ENCODE data around the gene CLDND1. TPM values are rescaled to one million over a fixed set of nuclear protein-coding genes. Genes with fewer than 3 reads are reported as not detected.

Gene CLDND1
- total and polyA plus RNA-seq, 2 of the 13 experiments (the other 11 are each of a cell fraction or from before 2014, with no cell fraction given) = 50.8 to 121 TPM

DNA sequence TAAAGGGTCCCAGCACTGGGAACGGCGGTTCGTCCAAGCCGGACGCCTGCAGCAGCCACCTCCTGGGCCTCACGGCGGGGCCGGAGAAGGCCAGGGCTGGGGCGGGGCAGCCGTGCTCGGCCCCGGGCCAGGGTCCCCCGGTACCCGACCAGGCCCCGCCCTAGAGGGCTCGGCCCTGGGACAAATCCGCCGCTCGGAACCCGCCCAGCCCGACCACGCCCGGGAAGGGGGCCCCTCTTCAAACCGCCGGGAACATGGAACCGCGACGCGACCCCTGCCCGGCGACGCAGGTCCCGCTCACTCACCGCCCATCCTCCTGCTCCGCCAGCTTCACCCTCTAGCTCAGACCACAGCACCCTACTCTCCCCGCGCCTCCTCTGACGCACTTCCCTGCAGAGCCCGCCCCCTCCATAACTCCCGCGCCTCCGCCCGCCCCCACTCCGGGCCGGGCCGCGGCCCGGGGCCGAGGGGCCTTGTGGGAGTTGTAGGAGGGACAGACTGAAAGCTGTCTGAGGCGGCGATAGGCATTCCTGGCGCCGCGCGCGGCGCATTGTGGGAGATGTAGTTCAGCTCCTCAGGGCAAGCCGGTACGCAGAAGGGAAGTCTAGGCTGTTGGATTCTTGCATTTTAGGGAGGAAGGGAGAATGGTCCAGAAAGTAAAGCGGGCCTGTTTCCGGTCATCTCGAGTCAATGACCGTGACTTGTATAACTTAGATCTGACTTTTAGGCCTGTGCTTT, at the start of gene CLDND1 (continued):
- TF ChIP-seq, protein P1, sequence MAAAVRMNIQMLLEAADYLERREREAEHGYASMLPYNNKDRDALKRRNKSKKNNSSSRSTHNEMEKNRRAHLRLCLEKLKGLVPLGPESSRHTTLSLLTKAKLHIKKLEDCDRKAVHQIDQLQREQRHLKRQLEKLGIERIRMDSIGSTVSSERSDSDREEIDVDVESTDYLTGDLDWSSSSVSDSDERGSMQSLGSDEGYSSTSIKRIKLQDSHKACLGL (CRISPR knock-in tag; IDR thresholded peaks at IDR 0.05) = 0 out of 2 replicates have a peak, but pooled peaks have one; percentile 47
- peak; percentile 64; the same call in 1 of the 2 replicates for TF ChIP-seq ZNF563 (CRISPR knock-in tag; IDR thresholded peaks at IDR 0.05)
- TF ChIP-seq ASH2L (IDR thresholded peaks at IDR 0.05; ENCODE audit: insufficient read length, low read depth, low read length) = peak; percentile 75
- peak; percentile 57; the same call in 1 of the 2 replicates for TF ChIP-seq NFKB2 (CRISPR knock-in tag; IDR thresholded peaks at IDR 0.05; ENCODE audit: borderline replicate concordance)
- no peak for TF ChIP-seq ZNF3 (CRISPR knock-in tag; IDR thresholded peaks at IDR 0.05)
- TF ChIP-seq SP1 (IDR thresholded peaks at IDR 0.05) = no peak
- peak; percentile 43; the same call in 1 of the 2 replicates for TF ChIP-seq SP1 (CRISPR knock-in tag; IDR thresholded peaks at IDR 0.05)
- TF ChIP-seq BCL6 (CRISPR knock-in tag; IDR thresholded peaks at IDR 0.05) = no peak
- no peak for TF ChIP-seq ZNF839 (CRISPR knock-in tag; IDR thresholded peaks at IDR 0.05; ENCODE audit: borderline replicate concordance)
- no peak for TF ChIP-seq ZNF883 (CRISPR knock-in tag; IDR thresholded peaks at IDR 0.05; ENCODE audit: not compliant biosample characterization)
- TF ChIP-seq SOX13 (IDR thresholded peaks at IDR 0.05) = no peak
- TF ChIP-seq SOX13 (CRISPR knock-in tag; conservative IDR thresholded peaks at IDR 0.05 in 1 of 2, IDR thresholded peaks at IDR 0.05 in 1 of 2) = no peak
- peak; percentile 97 for TF ChIP-seq ZFY (CRISPR knock-in tag; IDR thresholded peaks at IDR 0.05)
- no peak for TF ChIP-seq TBP (CRISPR knock-in tag; IDR thresholded peaks at IDR 0.05)
- TF ChIP-seq TBX3 (IDR thresholded peaks at IDR 0.05; ENCODE audit: borderline replicate concordance) = no peak
- TF ChIP-seq, protein P2, sequence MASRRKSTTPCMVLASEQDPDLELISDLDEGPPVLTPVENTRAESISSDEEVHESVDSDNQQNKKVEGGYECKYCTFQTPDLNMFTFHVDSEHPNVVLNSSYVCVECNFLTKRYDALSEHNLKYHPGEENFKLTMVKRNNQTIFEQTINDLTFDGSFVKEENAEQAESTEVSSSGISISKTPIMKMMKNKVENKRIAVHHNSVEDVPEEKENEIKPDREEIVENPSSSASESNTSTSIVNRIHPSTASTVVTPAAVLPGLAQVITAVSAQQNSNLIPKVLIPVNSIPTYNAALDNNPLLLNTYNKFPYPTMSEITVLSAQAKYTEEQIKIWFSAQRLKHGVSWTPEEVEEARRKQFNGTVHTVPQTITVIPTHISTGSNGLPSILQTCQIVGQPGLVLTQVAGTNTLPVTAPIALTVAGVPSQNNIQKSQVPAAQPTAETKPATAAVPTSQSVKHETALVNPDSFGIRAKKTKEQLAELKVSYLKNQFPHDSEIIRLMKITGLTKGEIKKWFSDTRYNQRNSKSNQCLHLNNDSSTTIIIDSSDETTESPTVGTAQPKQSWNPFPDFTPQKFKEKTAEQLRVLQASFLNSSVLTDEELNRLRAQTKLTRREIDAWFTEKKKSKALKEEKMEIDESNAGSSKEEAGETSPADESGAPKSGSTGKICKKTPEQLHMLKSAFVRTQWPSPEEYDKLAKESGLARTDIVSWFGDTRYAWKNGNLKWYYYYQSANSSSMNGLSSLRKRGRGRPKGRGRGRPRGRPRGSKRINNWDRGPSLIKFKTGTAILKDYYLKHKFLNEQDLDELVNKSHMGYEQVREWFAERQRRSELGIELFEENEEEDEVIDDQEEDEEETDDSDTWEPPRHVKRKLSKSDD (CRISPR knock-in tag; IDR thresholded peaks at IDR 0.05; ENCODE audit: low read depth) = no peak
- no peak for TF ChIP-seq ZNF569 (CRISPR knock-in tag; IDR thresholded peaks at IDR 0.05; ENCODE audit: borderline replicate concordance)
- TF ChIP-seq ZNF629 (CRISPR knock-in tag; conservative IDR thresholded peaks at IDR 0.05) = no peak
- TF ChIP-seq, protein P3, sequence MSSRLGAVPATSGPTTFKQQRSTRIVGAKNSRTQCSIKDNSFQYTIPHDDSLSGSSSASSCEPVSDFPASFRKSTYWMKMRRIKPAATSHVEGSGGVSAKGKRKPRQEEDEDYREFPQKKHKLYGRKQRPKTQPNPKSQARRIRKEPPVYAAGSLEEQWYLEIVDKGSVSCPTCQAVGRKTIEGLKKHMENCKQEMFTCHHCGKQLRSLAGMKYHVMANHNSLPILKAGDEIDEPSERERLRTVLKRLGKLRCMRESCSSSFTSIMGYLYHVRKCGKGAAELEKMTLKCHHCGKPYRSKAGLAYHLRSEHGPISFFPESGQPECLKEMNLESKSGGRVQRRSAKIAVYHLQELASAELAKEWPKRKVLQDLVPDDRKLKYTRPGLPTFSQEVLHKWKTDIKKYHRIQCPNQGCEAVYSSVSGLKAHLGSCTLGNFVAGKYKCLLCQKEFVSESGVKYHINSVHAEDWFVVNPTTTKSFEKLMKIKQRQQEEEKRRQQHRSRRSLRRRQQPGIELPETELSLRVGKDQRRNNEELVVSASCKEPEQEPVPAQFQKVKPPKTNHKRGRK (CRISPR knock-in tag; IDR thresholded peaks at IDR 0.05) = no peak
- TF ChIP-seq ZNF235 (CRISPR knock-in tag; IDR thresholded peaks at IDR 0.05; ENCODE audit: borderline replicate concordance) = no peak
- TF ChIP-seq PCBP1 (IDR thresholded peaks at IDR 0.05; ENCODE audit: borderline replicate concordance, low read depth, low read length) = no peak
- no peak for TF ChIP-seq ZMYM2 (CRISPR knock-in tag; IDR thresholded peaks at IDR 0.05)
- TF ChIP-seq ZNF496 (CRISPR knock-in tag; IDR thresholded peaks at IDR 0.05; ENCODE audit: insufficient replicate concordance) = no peak
- TF ChIP-seq RORA (CRISPR knock-in tag; IDR thresholded peaks at IDR 0.05) = no peak
- TF ChIP-seq MED8 (CRISPR knock-in tag; IDR thresholded peaks at IDR 0.05; ENCODE audit: insufficient replicate concordance) = no peak
- no peak for TF ChIP-seq TCF7L2 (IDR thresholded peaks at IDR 0.05; ENCODE audit: low read depth, low read length)
- no peak for TF ChIP-seq CBX1 (IDR thresholded peaks at IDR 0.05; ENCODE audit: low read depth)
- TF ChIP-seq ZSCAN22 (CRISPR knock-in tag; IDR thresholded peaks at IDR 0.05) = no peak

All from HepG2 (cell line).